GM23248 (cell line): ENCODE data around the gene KMT2A. TPM values are rescaled to one million over a fixed set of nuclear protein-coding genes. Genes with fewer than 3 reads are reported as not detected.

Experiments used
- DNase-seq: peaks from one replicate; pipeline ENCODE4 v3.0.0-alpha.2; 2015
- H2AFZ ChIP-seq: fragments of 200-600 bp; sonication (generic); 2 replicates; pipeline ENCODE4 v1.6.1; 2016; ENCODE audit warnings: antibody characterized with exemption
- H3F3A ChIP-seq: fragments of 200-600 bp; sonication (generic); 2 replicates; pipeline ENCODE4 v1.6.1; 2016; ENCODE audit warnings: mild to moderate bottlenecking, antibody characterized with exemption, mixed run types; ENCODE audit not compliant: insufficient read depth
- H3K27ac ChIP-seq: fragments of 200-600 bp; sonication (generic); 2 replicates; pipeline ENCODE4 v1.5.1; 2016; ENCODE audit warnings: mild to moderate bottlenecking
- H3K27me3 ChIP-seq: fragments of 200-600 bp; sonication (generic); replicated peaks from 2 replicates; pipeline ENCODE4 v1.6.1; 2016; ENCODE audit warnings: mild to moderate bottlenecking; ENCODE audit not compliant: insufficient read depth
- H3K36me3 ChIP-seq: fragments of 200-600 bp; sonication (generic); 2 replicates; pipeline ENCODE4 v1.6.1; 2016; ENCODE audit warnings: low read depth, mild to moderate bottlenecking
- H3K4me1 ChIP-seq: fragments of 200-600 bp; sonication (generic); 2 replicates; pipeline ENCODE4 v1.6.1; 2016; ENCODE audit warnings: mild to moderate bottlenecking; ENCODE audit not compliant: insufficient read depth
- H3K4me2 ChIP-seq: fragments of 200-600 bp; sonication (generic); one replicate; pipeline ENCODE4 v1.6.1; 2016; ENCODE audit warnings: mild to moderate bottlenecking; ENCODE audit not compliant: unreplicated experiment
- H3K4me3 ChIP-seq: fragments of 200-600 bp; sonication (generic); 2 replicates; pipeline ENCODE4 v1.5.1; 2016; ENCODE audit warnings: mild to moderate bottlenecking
- H3K79me2 ChIP-seq: fragments of 200-600 bp; sonication (generic); 2 replicates; pipeline ENCODE4 v1.6.1; 2016; ENCODE audit warnings: mild to moderate bottlenecking; ENCODE audit not compliant: insufficient read depth
- H3K9ac ChIP-seq: fragments of 200-600 bp; sonication (generic); 2 replicates; pipeline ENCODE4 v1.6.1; 2016; ENCODE audit warnings: mild to moderate bottlenecking
- H3K9me2 ChIP-seq: fragments of 200-600 bp; sonication (generic); 2 replicates; pipeline ENCODE4 v1.6.1; 2016; ENCODE audit warnings: mixed run types, mild to moderate bottlenecking, moderate library complexity; ENCODE audit not compliant: insufficient read depth
- H3K9me3 ChIP-seq: fragments of 200-600 bp; sonication (generic); one replicate; pipeline ENCODE4 v1.6.1; 2017; ENCODE audit warnings: low read depth
- H4K20me1 ChIP-seq: fragments of 200-600 bp; sonication (generic); 2 replicates; pipeline ENCODE4 v1.6.0; 2016; ENCODE audit not compliant: insufficient read depth
- EZH2 ChIP-seq: fragments of 200-600 bp; sonication (generic); IDR thresholded peaks from 2 replicates; pipeline ENCODE4 v1.6.1; 2018; ENCODE audit warnings: antibody characterized with exemption, mild to moderate bottlenecking; ENCODE audit not compliant: insufficient read depth, poor library complexity, severe bottlenecking
- EZH2phosphoT487 ChIP-seq: fragments of 200-600 bp; sonication (generic); IDR thresholded peaks from 2 replicates; pipeline ENCODE4 v1.6.1; 2018; ENCODE audit warnings: antibody characterized with exemption, moderate library complexity, mild to moderate bottlenecking, low read depth; ENCODE audit not compliant: insufficient read depth
- WGBS, 2 experiments: methylation state at CpG; one replicate each; pipeline ENCODE4 v1.1.6; 2015 to 2017; ENCODE audit warnings: low lambda C conversion rate in 2 of 2, low coverage in 1 of 2; ENCODE audit errors: missing lambda C conversion rate in 2 of 2; 5-methylcytosine and 5-hydroxymethylcytosine counted together
- in situ Hi-C: fragments of 300-500 bp; cut with MboI; formaldehyde crosslinking; loops from 2 replicates; pipeline ENCODE4 v1.15.0; 2020
- polyA plus RNA-seq: library from polyadenylated mRNA; unstranded; fragments of >200 nt; fragmentation: Nextera tagmentation; extraction: Ambion mirVana; gene quantifications from 2 replicates; pipeline ENCODE4 v1.2.1, GENCODE V29; 2016
- total RNA-seq: library from RNA; depleted of rRNA; stranded (reverse); fragments of >200 nt; shearing (Covaris generic); gene quantifications from 2 replicates; pipeline ENCODE4 v1.2.3, GENCODE V29; 2014

Gene KMT2A
- total and polyA plus RNA-seq, 2 experiments from 2014 or later: 7.6 to 19.1 TPM

- H3K9ac ChIP-seq: no peak overlapping the region
- H3K36me3 ChIP-seq: no peaks in the 10 kb centered on the region
- H3K79me2 ChIP-seq: peaks cover 100% of the 10 kb centered on the region
- in situ Hi-C loops: no loop called here
- 0 out of 2 replicates have a peak overlapping the region, but pooled peaks have one; percentile 21 for H3K27ac ChIP-seq
- H3K9me2 ChIP-seq: no peaks in the 10 kb centered on the region
- peaks cover 45% of the 10 kb centered on the region for H3K4me1 ChIP-seq
- no peak overlapping the region for H2AFZ ChIP-seq
- no peak for TF ChIP-seq EZH2
- no peak for TF ChIP-seq EZH2phosphoT487
- no peak overlapping the region; the same call in 1 of the 2 replicates for H3K4me3 ChIP-seq
- H3K9me3 ChIP-seq: no peaks in the 10 kb centered on the region
- H3K27me3 ChIP-seq: no peaks in the 10 kb centered on the region
- H4K20me1 ChIP-seq: peaks cover 72% of the 10 kb centered on the region
- peaks cover 14% of the 10 kb centered on the region for H3F3A ChIP-seq
- DNase-seq: peak; percentile 6
- 37 to 43% methylated on average over 3 of the region's 3 CpGs for WGBS, 2 experiments
- H3K4me2 ChIP-seq: peak overlapping the region; percentile 27
These were observed 5.5 kb downstream of the KMT2A start for GRCh38 chr11:118441770-118442275.

- H3K36me3 ChIP-seq: no peaks in the 10 kb centered on the region
- no peak overlapping the region for H2AFZ ChIP-seq
- H3K9me3 ChIP-seq: no peaks in the 10 kb centered on the region
- 65 to 67% methylated on average over 3 of the region's 3 CpGs for WGBS, 2 experiments
- peaks cover 45% of the 10 kb centered on the region for H3K4me1 ChIP-seq
- H3K4me2 ChIP-seq: peak overlapping the region; percentile 27
- no peaks in the 10 kb centered on the region for H3K9me2 ChIP-seq
- 0 out of 2 replicates have a peak overlapping the region, but pooled peaks have one; percentile 21 for H3K27ac ChIP-seq
- peaks cover 18% of the 10 kb centered on the region for H3F3A ChIP-seq
- DNase-seq: no peak
- H3K27me3 ChIP-seq: no peaks in the 10 kb centered on the region
- no peak overlapping the region for H3K9ac ChIP-seq
- peaks cover 100% of the 10 kb centered on the region for H3K79me2 ChIP-seq
- H3K4me3 ChIP-seq: no peak overlapping the region; the same call in 1 of the 2 replicates
- peaks cover 77% of the 10 kb centered on the region for H4K20me1 ChIP-seq
- TF ChIP-seq EZH2phosphoT487: no peak
- no peak for TF ChIP-seq EZH2
- in situ Hi-C loops: no loop called here
These were observed 6.0 kb downstream of the KMT2A start for GRCh38 chr11:118442301-118442700.

- WGBS, 2 experiments: 94 to 95% methylated on average over 4 of the region's 4 CpGs
- in situ Hi-C loops: no loop called here
These were observed 6.8 kb downstream of the KMT2A start for GRCh38 chr11:118442908-118443589.

GRCh38 chr11:118443590-118444218 lies 7.4 kb downstream of the KMT2A start:
- peaks cover 58% of the 10 kb centered on the region for H3K4me1 ChIP-seq
- H3K27ac ChIP-seq: no peak overlapping the region
- in situ Hi-C loops: no loop called here
- no peaks in the 10 kb centered on the region for H3K27me3 ChIP-seq
- no peaks in the 10 kb centered on the region for H3K9me2 ChIP-seq
- H3K4me2 ChIP-seq: no peak overlapping the region
- TF ChIP-seq EZH2phosphoT487: no peak
- TF ChIP-seq EZH2: no peak
- 86% methylated on average over 2 of the region's 2 CpGs for WGBS, 2 experiments
- H3K9me3 ChIP-seq: no peaks in the 10 kb centered on the region
- H3K79me2 ChIP-seq: peaks cover 99% of the 10 kb centered on the region
- no peak overlapping the region for H2AFZ ChIP-seq
- peaks cover 28% of the 10 kb centered on the region for H3F3A ChIP-seq
- peaks cover 87% of the 10 kb centered on the region for H4K20me1 ChIP-seq
- no peaks in the 10 kb centered on the region for H3K36me3 ChIP-seq
- H3K4me3 ChIP-seq: no peak overlapping the region
- H3K9ac ChIP-seq: no peak overlapping the region
- DNase-seq: no peak

More at GRCh38 chr11:118442908-118443589, 6.8 kb downstream of the KMT2A start:
- Histone ChIP-seq H3K27me3 (no peaks in the 10 kb centered on the region), H3K79me2 (peaks cover 100% of the 10 kb centered on the region), H3K4me3 (no peak overlapping the region), H3K4me2 (no peak overlapping the region), H3K4me1 (peaks cover 51% of the 10 kb centered on the region), H3K36me3 (no peaks in the 10 kb centered on the region), H3F3A (peaks cover 25% of the 10 kb centered on the region), H3K9ac (no peak overlapping the region), H3K9me3 (no peaks in the 10 kb centered on the region), H3K9me2 (no peaks in the 10 kb centered on the region), H2AFZ (no peak overlapping the region), H3K27ac (no peak overlapping the region), H4K20me1 (peaks cover 84% of the 10 kb centered on the region)
- no peak for TF ChIP-seq EZH2
- TF ChIP-seq EZH2phosphoT487: no peak
- DNase-seq: no peak
